Astrocyte (in vitro differentiated cells and primary cell): Measurements from ENCODE around the gene PRDM11. TPM values are rescaled to one million over a fixed set of nuclear protein-coding genes. Genes with fewer than 3 reads are reported as not detected.

Source experiments
- DNase-seq: peaks from one replicate; pipeline ENCODE4 v3.0.0-alpha.2; 2010; ENCODE audit warnings: low read depth
- FAIRE-seq: peaks from 2 replicates; lab custom pipeline; 2011; peaks lifted over from hg19 to GRCh38; lab: Jason Lieb, UNC
- H2AFZ ChIP-seq: 2 replicates; pipeline ENCODE4 v1.6.0; 2012; ENCODE audit warnings: low read depth, low read length, inconsistent platforms
- H3K27ac ChIP-seq: 2 replicates; pipeline ENCODE4 v1.5.1; 2011; ENCODE audit warnings: low read depth, low read length, inconsistent platforms
- H3K27me3 ChIP-seq: 2 replicates; pipeline ENCODE4 v1.6.0; 2011; ENCODE audit warnings: low read length, inconsistent platforms; ENCODE audit not compliant: insufficient read depth
- H3K36me3 ChIP-seq: 2 replicates; pipeline ENCODE4 v1.5.1; 2011; ENCODE audit warnings: low read length, inconsistent platforms; ENCODE audit not compliant: insufficient read depth
- H3K4me1 ChIP-seq: 2 replicates; pipeline ENCODE4 v1.5.1; 2011; ENCODE audit warnings: low read length, inconsistent platforms; ENCODE audit not compliant: insufficient read depth
- H3K4me2 ChIP-seq: 2 replicates; pipeline ENCODE4 v1.6.0; 2012; ENCODE audit warnings: low read length, inconsistent platforms
- H3K4me3 ChIP-seq: 2 replicates; pipeline ENCODE4 v1.5.1; 2011; ENCODE audit warnings: low read depth, mild to moderate bottlenecking, low read length, inconsistent platforms; ENCODE audit not compliant: insufficient read depth
- H3K79me2 ChIP-seq: 2 replicates; pipeline ENCODE4 v1.6.0; 2012; ENCODE audit warnings: mild to moderate bottlenecking, low read length, inconsistent platforms; ENCODE audit not compliant: insufficient read depth
- H3K9ac ChIP-seq: 2 replicates; pipeline ENCODE4 v1.6.0; 2012; ENCODE audit warnings: mild to moderate bottlenecking, low read length, inconsistent platforms
- H3K9me3 ChIP-seq: 2 replicates; pipeline ENCODE4 v1.5.1; 2012; ENCODE audit warnings: low read depth, mild to moderate bottlenecking, low read length, inconsistent platforms; ENCODE audit not compliant: insufficient read depth
- H4K20me1 ChIP-seq: 2 replicates; pipeline ENCODE4 v1.6.0; 2012; ENCODE audit warnings: low read length, inconsistent platforms; ENCODE audit not compliant: insufficient read depth
- H3K27ac Mint-ChIP-seq: one replicate; pipeline ENCODE4 v1.8.0; 2021; ENCODE audit warnings: mild to moderate bottlenecking, mixed read lengths; ENCODE audit not compliant: unreplicated experiment
- H3K27me3 Mint-ChIP-seq: one replicate; pipeline ENCODE4 v1.8.0; 2021; ENCODE audit warnings: low read depth, mixed read lengths; ENCODE audit not compliant: unreplicated experiment
- H3K36me3 Mint-ChIP-seq: one replicate; pipeline ENCODE4 v1.8.0; 2021; ENCODE audit warnings: low read depth, mixed read lengths; ENCODE audit not compliant: unreplicated experiment
- H3K4me1 Mint-ChIP-seq: one replicate; pipeline ENCODE4 v1.8.0; 2021; ENCODE audit warnings: low read depth, mixed read lengths; ENCODE audit not compliant: unreplicated experiment
- H3K4me3 Mint-ChIP-seq: one replicate; pipeline ENCODE4 v1.8.0; 2021; ENCODE audit warnings: mild to moderate bottlenecking, moderate library complexity, mixed read lengths; ENCODE audit not compliant: unreplicated experiment
- H3K9me3 Mint-ChIP-seq: one replicate; pipeline ENCODE4 v1.8.0; 2021; ENCODE audit warnings: mild to moderate bottlenecking, mixed read lengths; ENCODE audit not compliant: unreplicated experiment
- EZH2 ChIP-seq: IDR thresholded peaks from 2 replicates; pipeline ENCODE4 v1.6.1; 2012; ENCODE audit warnings: mild to moderate bottlenecking, low read length, inconsistent platforms; ENCODE audit not compliant: insufficient read depth
- total RNA-seq: library from RNA; stranded (reverse); gene quantifications from 2 replicates; pipeline ENCODE4 v1.2.1, GENCODE V29; 2021
- TF ChIP-seq, protein P1 (sequence below): IDR thresholded peaks from 2 replicates; pipeline ENCODE4 v1.5.1; 2011; ENCODE audit warnings: low read depth, mild to moderate bottlenecking, inconsistent platforms, low read length, moderate library complexity; ENCODE audit not compliant: insufficient read depth

The PRDM11 gene
- total RNA-seq, 1 donor from 2014 or later: 9.1 TPM

- Histone ChIP-seq H3K4me2 (no peak overlapping the region), H3K27me3 (no peaks in the 10 kb centered on the region), H3K27ac (no peak overlapping the region), H2AFZ (no peak overlapping the region), H3K9ac (no peak overlapping the region), H3K9me3 (no peaks in the 10 kb centered on the region), H3K4me3 (no peak overlapping the region), H3K4me1 (peaks cover 13% of the 10 kb centered on the region), H3K36me3 (no peaks in the 10 kb centered on the region), H3K79me2 (no peaks in the 10 kb centered on the region), H4K20me1 (no peaks in the 10 kb centered on the region)
- FAIRE-seq (no peak), DNase-seq (no peak)
- Mint-ChIP-seq H3K9me3 (peaks cover 4% of the 10 kb centered on the region), H3K36me3 (no peaks in the 10 kb centered on the region), H3K4me3 (no peak overlapping the region), H3K4me1 (peaks cover 6% of the 10 kb centered on the region), H3K27ac (peak overlapping the region; percentile 34), H3K27me3 (peaks cover 31% of the 10 kb centered on the region)
- TF ChIP-seq, protein P1, sequence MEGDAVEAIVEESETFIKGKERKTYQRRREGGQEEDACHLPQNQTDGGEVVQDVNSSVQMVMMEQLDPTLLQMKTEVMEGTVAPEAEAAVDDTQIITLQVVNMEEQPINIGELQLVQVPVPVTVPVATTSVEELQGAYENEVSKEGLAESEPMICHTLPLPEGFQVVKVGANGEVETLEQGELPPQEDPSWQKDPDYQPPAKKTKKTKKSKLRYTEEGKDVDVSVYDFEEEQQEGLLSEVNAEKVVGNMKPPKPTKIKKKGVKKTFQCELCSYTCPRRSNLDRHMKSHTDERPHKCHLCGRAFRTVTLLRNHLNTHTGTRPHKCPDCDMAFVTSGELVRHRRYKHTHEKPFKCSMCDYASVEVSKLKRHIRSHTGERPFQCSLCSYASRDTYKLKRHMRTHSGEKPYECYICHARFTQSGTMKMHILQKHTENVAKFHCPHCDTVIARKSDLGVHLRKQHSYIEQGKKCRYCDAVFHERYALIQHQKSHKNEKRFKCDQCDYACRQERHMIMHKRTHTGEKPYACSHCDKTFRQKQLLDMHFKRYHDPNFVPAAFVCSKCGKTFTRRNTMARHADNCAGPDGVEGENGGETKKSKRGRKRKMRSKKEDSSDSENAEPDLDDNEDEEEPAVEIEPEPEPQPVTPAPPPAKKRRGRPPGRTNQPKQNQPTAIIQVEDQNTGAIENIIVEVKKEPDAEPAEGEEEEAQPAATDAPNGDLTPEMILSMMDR: no peak
- no peak for TF ChIP-seq EZH2
Measured at GRCh38 chr11:45237711-45238315, 91.4 kb downstream of the PRDM11 start.

DNA sequence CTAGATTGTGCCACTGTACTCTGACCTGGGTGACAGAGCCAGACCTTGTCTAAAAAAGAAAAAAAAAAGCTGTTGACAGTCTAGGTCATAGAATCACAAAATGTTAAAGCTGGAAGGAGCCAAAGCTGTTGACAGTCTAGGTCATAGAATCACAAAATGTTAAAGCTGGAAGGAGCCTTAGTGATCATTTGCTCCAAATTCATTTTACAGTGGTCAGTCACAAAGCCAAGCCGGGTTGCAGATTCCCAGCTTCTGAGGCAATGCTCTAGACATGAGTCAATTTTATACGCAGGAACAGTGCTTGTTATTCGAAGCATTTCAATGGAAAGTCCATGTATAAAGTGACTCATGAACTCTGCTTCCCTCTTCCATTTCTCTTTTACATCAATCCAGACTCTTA, 92.3 kb downstream of the PRDM11 start:
- Histone ChIP-seq H3K79me2 (no peaks in the 10 kb centered on the region), H3K9ac (peak overlapping the region; percentile 37), H3K4me3 (no peak overlapping the region), H3K27me3 (no peaks in the 10 kb centered on the region), H3K4me1 (peaks cover 13% of the 10 kb centered on the region), H3K27ac (peak overlapping the region; percentile 59), H4K20me1 (no peaks in the 10 kb centered on the region), H3K4me2 (peak overlapping the region; percentile 42), H3K9me3 (no peaks in the 10 kb centered on the region), H2AFZ (no peak overlapping the region), H3K36me3 (no peaks in the 10 kb centered on the region)
- no peaks in the 10 kb centered on the region for H3K36me3 Mint-ChIP-seq
- no peak overlapping the region for H3K27ac Mint-ChIP-seq
- H3K9me3 Mint-ChIP-seq: peaks cover 4% of the 10 kb centered on the region
- no peak overlapping the region for H3K4me3 Mint-ChIP-seq
- no peak for TF ChIP-seq EZH2
- TF ChIP-seq, protein P1: no peak
- peaks cover 6% of the 10 kb centered on the region for H3K4me1 Mint-ChIP-seq
- DNase-seq (peak; percentile 91), FAIRE-seq (no peak)
- peaks cover 34% of the 10 kb centered on the region for H3K27me3 Mint-ChIP-seq

DNA sequence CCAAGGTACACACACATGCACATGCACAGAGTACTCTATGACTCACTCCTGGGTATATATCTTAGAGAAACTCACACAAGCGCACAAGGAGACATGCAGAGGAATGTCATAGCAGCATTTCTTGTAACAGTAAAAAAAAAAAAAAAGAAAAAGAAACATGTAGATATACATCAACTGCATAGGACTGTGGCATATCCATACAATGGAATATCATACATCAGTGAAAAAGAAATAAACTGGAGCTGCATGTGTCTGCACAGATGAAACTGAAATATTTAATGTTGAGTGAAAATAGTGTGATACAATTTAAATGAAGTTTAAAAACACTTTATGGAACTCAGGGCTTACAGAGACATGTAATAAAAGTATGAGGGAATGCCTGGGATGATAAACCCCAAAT, 93.3 kb downstream of the PRDM11 start:
- DNase-seq (no peak), FAIRE-seq (no peak)
- H3K36me3 ChIP-seq: no peaks in the 10 kb centered on the region
- H3K27ac ChIP-seq: no peak overlapping the region
- no peak overlapping the region for H3K9ac ChIP-seq
- H3K4me3 Mint-ChIP-seq: no peak overlapping the region
- H3K4me1 Mint-ChIP-seq: peaks cover 6% of the 10 kb centered on the region
- H3K27me3 Mint-ChIP-seq: peaks cover 39% of the 10 kb centered on the region
- H3K27ac Mint-ChIP-seq: no peak overlapping the region
- H3K4me3 ChIP-seq: no peak overlapping the region
- no peaks in the 10 kb centered on the region for H3K36me3 Mint-ChIP-seq
- H3K79me2 ChIP-seq: no peaks in the 10 kb centered on the region
- H3K27me3 ChIP-seq: no peaks in the 10 kb centered on the region
- H4K20me1 ChIP-seq: no peaks in the 10 kb centered on the region
- H3K9me3 Mint-ChIP-seq: peaks cover 4% of the 10 kb centered on the region
- H2AFZ ChIP-seq: no peak overlapping the region
- no peak overlapping the region for H3K4me2 ChIP-seq
- H3K9me3 ChIP-seq: no peaks in the 10 kb centered on the region
- no peak for TF ChIP-seq EZH2
- TF ChIP-seq, protein P1: no peak
- H3K4me1 ChIP-seq: peaks cover 13% of the 10 kb centered on the region
